ENCODE results near the gene SRCAP.
A peak's percentile ranks its signal among the peaks of the same experiment; 100 is the strongest.

Gene SRCAP

DNA sequence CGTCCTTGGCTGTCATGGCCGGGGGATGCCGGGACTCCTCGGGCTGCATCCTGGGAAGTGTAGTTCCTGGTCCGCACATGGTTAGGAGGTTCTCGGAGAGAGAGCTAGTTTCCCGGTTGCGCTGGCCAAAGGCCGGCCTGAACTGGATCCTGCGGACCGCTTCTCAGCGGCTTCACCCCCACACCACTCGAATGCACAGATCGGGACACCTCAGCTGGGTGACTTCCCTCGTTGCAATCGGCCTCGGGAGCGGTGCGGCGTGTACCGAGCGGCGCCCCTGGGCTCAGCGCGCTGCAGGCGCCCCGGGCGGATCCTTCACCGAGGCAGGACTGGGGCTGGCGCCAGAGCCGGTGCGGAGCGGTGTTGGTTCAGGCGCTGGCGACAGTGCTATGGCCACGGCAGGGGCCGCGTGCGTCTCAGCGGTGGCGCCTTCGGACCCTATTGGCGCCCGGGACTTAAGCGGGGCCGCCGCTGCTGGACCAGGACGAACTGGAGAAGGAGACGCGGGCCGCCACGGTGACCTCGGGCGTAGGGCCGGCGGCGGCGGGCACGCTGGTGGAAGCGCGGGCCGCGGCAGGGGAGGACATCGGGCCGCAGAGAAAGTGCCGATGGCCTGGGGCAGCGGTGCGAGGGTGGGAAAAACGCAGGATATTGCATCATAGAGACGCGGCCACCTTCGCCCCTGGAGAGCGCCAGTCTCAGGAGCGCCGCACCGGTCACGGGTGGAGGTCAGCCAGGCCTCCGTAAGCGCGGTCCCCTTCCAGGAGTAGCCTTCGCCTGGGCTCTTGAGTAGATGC is 76.6 kb downstream of the SRCAP start:
- DNase-seq (ENCODE audit: low read depth): peak; percentile 59

DNA sequence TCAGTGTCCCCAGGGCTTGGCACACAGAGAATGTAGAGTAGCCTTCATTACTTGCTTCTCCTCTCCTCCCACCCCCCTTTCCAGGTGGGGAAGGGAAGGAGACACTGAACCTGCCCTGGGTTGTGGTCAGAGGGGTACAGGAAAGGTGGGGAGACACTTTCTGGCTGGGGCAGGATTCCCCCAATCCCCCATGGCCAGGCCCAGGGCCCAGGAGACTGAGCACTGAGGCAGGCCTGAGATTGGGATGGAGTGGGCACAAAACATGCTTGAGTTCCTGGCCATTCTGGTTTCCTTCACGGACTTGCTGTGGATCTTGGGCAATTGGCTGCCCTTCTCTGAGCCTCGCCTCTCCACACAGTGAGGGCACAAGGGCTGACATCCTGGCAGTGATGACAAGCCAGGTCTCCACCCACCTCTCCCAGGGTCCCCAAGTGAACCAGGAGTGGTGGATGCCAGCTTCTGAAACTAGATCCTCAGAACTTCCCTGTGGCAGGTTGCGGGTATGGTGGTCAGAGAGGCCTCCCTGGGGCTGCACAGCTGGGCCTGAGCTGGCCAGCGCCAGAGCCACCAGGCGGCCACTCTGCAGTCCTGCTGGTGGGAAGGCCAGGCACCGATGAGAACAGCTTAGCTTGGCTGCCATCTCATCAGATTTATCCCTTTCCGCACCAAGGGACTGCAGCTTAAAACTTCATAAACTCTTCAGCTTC is 78.8 kb downstream of the SRCAP start:
- no peak for DNase-seq (ENCODE audit: low read depth)

DNA sequence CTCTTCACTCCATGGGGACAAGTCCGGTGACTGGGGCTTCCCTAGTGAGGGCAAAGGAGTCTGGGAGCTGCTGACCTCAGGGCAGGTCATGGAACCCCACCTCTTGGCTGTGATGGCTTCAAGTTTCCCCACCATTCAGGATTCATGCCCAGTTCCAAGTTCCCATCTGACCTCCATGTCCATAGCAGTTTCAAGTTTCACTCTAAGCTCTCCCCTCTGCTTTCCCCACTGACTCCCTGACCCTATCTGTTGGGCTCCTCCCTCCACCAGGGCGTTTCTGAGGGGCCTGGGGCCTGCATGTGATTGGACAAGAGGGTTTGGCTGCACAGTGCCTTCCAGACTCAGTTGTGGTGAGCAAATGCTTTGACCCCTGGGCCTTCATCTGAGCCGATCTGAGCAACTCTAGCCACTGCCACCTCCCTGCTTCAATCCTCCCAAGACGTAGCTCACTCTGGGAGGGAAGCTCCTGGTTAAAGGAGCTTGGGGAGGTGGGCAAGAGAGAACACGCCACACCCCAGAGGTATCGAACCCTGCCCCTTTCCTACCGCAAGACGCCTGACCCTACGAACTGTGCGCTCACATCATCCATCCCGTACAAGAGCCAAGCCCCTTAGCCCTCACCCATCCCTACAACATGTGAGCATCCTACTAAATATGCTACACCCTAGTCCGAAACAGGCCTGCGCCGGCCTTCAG is 79.7 kb downstream of the SRCAP start:
- no peak for DNase-seq (ENCODE audit: low read depth)

DNA sequence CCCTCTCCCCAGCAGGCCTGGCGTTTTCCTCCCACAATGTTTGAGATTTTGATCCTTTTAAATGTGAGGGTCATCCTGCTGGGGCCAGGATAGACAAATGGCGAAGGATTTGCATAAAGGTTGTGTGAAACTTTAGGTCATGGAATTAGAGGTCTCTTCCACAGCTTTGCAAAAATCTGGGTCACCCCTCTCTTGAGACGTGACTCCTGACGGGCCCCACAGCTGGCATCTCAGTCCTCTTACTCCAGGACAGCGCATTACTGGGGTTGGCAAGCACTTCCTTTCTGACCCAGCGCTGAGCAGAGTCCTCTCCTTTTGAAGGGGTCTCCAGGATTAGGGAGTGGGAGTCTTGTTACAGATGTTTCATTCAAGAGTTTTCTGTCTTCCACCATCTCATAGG is 80.6 kb downstream of the SRCAP start:
- DNase-seq (ENCODE audit: low read depth): no peak

DNA sequence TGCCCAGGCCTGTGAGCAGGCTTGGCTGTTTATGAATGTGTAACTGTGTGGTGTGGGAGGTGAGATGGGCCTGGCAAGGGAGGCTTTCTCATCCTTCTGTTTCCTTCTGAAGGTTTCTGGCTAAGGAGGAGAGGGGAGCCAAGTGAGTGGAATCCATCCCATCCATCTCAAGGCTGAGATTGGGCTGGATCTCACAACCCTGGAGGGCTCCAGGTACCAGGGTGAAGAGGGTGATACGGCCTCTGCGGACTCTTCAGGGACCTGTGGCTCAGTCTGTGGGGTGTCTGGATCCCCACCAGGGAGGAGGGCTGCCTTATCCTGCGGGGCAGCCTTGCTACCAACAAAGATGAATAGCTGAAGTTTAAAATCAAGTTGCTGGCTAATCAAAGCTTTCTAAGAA is 81.0 kb downstream of the SRCAP start:
- no peak for DNase-seq (ENCODE audit: low read depth)

DNA sequence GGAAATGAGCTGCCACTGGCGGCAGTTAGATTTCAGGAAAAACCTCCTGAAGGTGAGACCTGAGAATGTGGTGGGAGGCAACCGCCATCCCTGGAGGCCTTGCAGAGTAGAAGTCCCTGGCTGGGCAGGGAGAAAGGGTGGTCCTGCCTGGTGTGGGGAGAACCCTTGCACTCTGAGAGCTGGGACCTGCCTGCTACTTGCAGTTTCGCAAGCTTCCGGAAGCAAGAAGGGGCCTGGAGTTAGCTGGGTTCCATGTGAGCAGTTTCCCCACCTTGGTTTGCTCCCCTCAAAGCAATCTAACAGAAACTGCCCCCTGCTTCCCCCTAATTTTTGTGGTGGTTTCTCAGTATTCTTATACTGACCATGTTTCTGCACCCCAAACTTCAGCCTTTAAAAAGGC is 81.6 kb downstream of the SRCAP start:
- no peak for DNase-seq (ENCODE audit: low read depth)

DNA sequence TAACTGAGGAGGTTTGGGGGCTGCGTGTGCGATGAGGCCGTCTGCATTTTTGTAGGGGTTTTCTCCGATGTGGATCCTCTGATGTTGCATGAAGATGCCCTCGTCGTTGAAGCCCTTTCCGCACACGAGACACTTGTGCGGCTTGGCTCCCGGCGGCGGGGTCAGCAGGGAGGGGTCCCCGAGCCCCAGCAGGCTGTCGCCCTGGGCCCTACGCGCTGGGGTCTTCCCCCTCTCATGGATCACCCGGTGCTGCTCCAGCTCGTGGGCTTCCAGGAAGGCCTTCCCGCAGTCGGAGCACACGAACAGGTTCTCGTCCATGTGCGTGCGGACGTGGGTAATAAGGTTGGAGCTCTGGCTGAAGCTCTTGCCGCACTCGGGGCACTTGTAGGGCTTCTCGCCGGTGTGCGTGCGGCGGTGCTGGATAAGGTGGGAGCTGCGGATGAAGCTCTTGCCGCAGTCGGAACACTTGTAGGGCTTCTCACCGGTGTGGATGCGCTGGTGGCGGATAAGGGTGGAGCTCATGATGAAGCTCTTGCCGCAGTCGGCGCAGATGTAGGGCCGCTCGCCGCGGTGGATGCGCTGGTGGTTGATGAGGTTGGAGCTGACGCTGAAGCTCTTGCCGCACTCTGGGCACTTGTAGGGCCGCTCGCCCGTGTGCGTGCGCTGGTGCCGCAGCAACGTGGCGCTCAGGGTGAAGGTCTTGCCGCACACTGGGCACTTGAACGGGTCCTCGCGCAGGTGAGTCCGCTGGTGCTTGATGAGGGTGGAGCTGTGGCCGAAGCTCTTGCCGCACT is 83.7 kb downstream of the SRCAP start:
- no peak for DNase-seq (ENCODE audit: low read depth)

GRCh38 chr16:30783280-30784109 is 84.5 kb downstream of the SRCAP start:
- no peak for DNase-seq (ENCODE audit: low read depth)

GRCh38 chr16:30784215-30784614 is 85.2 kb downstream of the SRCAP start:
- DNase-seq (ENCODE audit: low read depth): no peak

- DNase-seq (ENCODE audit: low read depth): no peak
Measured at GRCh38 chr16:30785126-30786106, 86.4 kb downstream of the SRCAP start.

- no peak for DNase-seq (ENCODE audit: low read depth)
Measured at GRCh38 chr16:30786115-30786935, 87.4 kb downstream of the SRCAP start.

GRCh38 chr16:30786936-30787612 is 88.1 kb downstream of the SRCAP start, which contains the start of gene ZNF629:
Gene ZNF629, minus strand, starts transcription at chr16:30787205. Its CDS starts 2,723 bp downstream, at chr16:30784482.
- DNase-seq (ENCODE audit: low read depth): no peak

DNA sequence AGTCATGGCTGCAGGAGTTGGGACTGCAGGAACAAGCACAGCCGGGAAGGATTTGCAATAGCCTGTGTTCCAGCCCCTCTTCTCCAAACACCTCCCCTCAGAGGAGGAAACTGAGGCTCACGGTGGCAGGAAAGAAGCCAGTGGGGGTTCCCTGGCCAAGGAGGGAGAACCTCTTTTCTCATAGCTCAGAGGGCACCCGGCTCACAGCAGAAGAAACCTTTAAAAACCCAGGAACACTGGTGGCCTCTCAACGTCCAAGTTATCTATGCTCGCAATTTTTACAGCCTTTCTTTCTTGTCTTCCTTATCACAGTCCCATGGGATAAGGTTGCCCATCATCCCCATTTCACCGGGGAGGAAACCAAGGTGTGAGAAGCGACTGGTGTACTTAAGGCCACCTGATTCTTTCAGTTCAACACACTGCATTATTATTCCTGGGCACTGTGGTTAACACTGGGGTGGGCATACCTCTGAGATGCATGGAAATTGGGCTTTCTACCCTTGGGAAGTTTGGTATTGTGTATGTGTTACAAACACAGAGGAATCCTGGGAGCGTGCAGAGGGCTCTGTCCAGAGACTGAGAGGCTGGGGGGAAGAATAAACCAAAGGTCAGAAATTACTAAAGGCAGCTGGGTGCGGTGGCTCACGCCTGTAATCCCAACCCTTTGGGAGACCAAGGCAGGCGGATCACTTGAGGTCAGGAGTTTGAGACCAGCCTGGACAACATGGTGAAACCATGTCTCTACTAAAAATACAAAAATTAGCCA is 88.8 kb downstream of the SRCAP start:
- DNase-seq (ENCODE audit: low read depth): no peak
